ENCODE data around the gene KLHL29. TPM values are rescaled to one million over a fixed set of nuclear protein-coding genes. Genes with fewer than 3 reads are reported as not detected.

Gene KLHL29
- total RNA-seq, 1 experiment from 2014 or later, result 3.4 TPM

GRCh38 chr2:23423873-23424680 lies 39.1 kb downstream of the KLHL29 start:
- Histone ChIP-seq H4K20me1 (ENCODE audit: insufficient read depth) (peaks cover 3% of the 10 kb centered on the region; the same call in 1 of the 2 replicates), H3K9me3 (ENCODE audit: insufficient read depth, low read depth) (no peaks in the 10 kb centered on the region), H3F3A (ENCODE audit: insufficient read depth, low read depth) (no peaks in the 10 kb centered on the region; the same call in 1 of the 2 replicates), H3K4me3 (no peak overlapping the region), H3K27ac (no peak overlapping the region), H2AFZ (no peak overlapping the region), H3K36me3 (ENCODE audit: low read depth) (no peaks in the 10 kb centered on the region), H3K79me2 (ENCODE audit: low read depth) (no peaks in the 10 kb centered on the region), H3K4me1 (replicated peaks; ENCODE audit: insufficient read depth) (0 out of 2 replicates have a peak, but pooled peaks cover 11% of the 10 kb centered on the region), H3K27me3 (ENCODE audit: insufficient read depth, low read depth) (no peaks in the 10 kb centered on the region), H3K9me2 (ENCODE audit: insufficient read depth) (no peaks in the 10 kb centered on the region), H3K4me2 (no peak overlapping the region)
- ChIA-PET POLR2A (ENCODE audit: unreplicated experiment) (no interaction called here), CTCF (no interaction called here)
- TF ChIP-seq EZH2 (IDR thresholded peaks at IDR 0.05; ENCODE audit: low read depth) (no peak), CTCF (conservative IDR thresholded peaks at IDR 0.05) (no peak)
- no TSS peak for BruUV-seq (replicated peaks)
- intact Hi-C loops (cut with micrococcal nuclease; ENCODE audit: unreplicated experiment), result no loop called here
- no peak for DNase-seq

- Histone ChIP-seq H3F3A (ENCODE audit: insufficient read depth, low read depth) (no peaks in the 10 kb centered on the region; the same call in 1 of the 2 replicates), H3K9me2 (ENCODE audit: insufficient read depth) (no peaks in the 10 kb centered on the region), H3K36me3 (ENCODE audit: low read depth) (no peaks in the 10 kb centered on the region), H3K4me2 (0 out of 2 replicates have a peak overlapping the region, but pooled peaks have one; percentile 12), H4K20me1 (ENCODE audit: insufficient read depth) (peaks cover 3% of the 10 kb centered on the region; the same call in 1 of the 2 replicates), H2AFZ (no peak overlapping the region), H3K4me3 (no peak overlapping the region), H3K27ac (no peak overlapping the region), H3K79me2 (ENCODE audit: low read depth) (no peaks in the 10 kb centered on the region), H3K27me3 (ENCODE audit: insufficient read depth, low read depth) (no peaks in the 10 kb centered on the region), H3K4me1 (replicated peaks; ENCODE audit: insufficient read depth) (0 out of 2 replicates have a peak, but pooled peaks cover 11% of the 10 kb centered on the region), H3K9me3 (ENCODE audit: insufficient read depth, low read depth) (no peaks in the 10 kb centered on the region)
- no TSS peak for BruUV-seq (replicated peaks)
- intact Hi-C loops (cut with micrococcal nuclease; ENCODE audit: unreplicated experiment), result no loop called here
- TF ChIP-seq CTCF (conservative IDR thresholded peaks at IDR 0.05), result no peak
- no peak for TF ChIP-seq EZH2 (IDR thresholded peaks at IDR 0.05; ENCODE audit: low read depth)
- peak in 1 of 2 experiments; percentile 21 for DNase-seq
- ChIA-PET CTCF (no interaction called here), POLR2A (ENCODE audit: unreplicated experiment) (no interaction called here)
These were observed 40.4 kb downstream of the KLHL29 start for GRCh38 chr2:23425338-23425871.

DNA sequence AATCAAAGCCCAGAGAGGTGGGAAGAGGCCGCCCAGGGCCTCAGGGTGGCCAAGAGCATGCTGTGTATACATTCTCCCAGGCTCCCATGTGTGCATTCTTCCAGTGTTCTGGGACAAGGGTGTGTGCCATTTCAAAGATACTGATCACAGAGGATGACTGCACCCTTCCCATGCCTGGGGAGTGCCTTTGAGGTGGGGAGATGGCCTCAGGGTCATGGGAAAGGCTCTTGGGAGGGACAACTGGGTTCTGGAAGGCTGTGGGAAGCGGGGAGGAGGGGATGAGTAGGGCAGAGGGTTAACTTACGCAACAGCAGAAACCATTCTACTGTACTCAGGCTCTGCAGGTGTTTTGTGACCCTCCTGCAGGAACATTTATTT lies 40.9 kb downstream of the KLHL29 start:
- no peak for TF ChIP-seq CTCF (conservative IDR thresholded peaks at IDR 0.05)
- TF ChIP-seq EZH2 (IDR thresholded peaks at IDR 0.05; ENCODE audit: low read depth), result no peak
- Histone ChIP-seq H3F3A (ENCODE audit: insufficient read depth, low read depth) (no peaks in the 10 kb centered on the region; the same call in 1 of the 2 replicates), H2AFZ (no peak overlapping the region), H3K36me3 (ENCODE audit: low read depth) (no peaks in the 10 kb centered on the region), H3K9me2 (ENCODE audit: insufficient read depth) (no peaks in the 10 kb centered on the region), H3K27ac (no peak overlapping the region), H3K4me2 (no peak overlapping the region), H4K20me1 (ENCODE audit: insufficient read depth) (peaks cover 3% of the 10 kb centered on the region; the same call in 1 of the 2 replicates), H3K4me3 (no peak overlapping the region), H3K79me2 (ENCODE audit: low read depth) (no peaks in the 10 kb centered on the region), H3K9me3 (ENCODE audit: insufficient read depth, low read depth) (no peaks in the 10 kb centered on the region), H3K4me1 (replicated peaks; ENCODE audit: insufficient read depth) (0 out of 2 replicates have a peak, but pooled peaks cover 11% of the 10 kb centered on the region), H3K27me3 (ENCODE audit: insufficient read depth, low read depth) (no peaks in the 10 kb centered on the region)
- no TSS peak for BruUV-seq (replicated peaks)
- ChIA-PET POLR2A (ENCODE audit: unreplicated experiment) (no interaction called here), CTCF (no interaction called here)
- intact Hi-C loops (cut with micrococcal nuclease; ENCODE audit: unreplicated experiment), result no loop called here
- DNase-seq, result peak; percentile 34 to 61
